Measurements from ENCODE around the gene VPS11. TPM values are rescaled to one million over a fixed set of nuclear protein-coding genes. Genes with fewer than 3 reads are reported as not detected.

VPS11 gene
- total RNA-seq, 2 experiments from 2014 or later, result 20.5 to 25.4 TPM

DNA sequence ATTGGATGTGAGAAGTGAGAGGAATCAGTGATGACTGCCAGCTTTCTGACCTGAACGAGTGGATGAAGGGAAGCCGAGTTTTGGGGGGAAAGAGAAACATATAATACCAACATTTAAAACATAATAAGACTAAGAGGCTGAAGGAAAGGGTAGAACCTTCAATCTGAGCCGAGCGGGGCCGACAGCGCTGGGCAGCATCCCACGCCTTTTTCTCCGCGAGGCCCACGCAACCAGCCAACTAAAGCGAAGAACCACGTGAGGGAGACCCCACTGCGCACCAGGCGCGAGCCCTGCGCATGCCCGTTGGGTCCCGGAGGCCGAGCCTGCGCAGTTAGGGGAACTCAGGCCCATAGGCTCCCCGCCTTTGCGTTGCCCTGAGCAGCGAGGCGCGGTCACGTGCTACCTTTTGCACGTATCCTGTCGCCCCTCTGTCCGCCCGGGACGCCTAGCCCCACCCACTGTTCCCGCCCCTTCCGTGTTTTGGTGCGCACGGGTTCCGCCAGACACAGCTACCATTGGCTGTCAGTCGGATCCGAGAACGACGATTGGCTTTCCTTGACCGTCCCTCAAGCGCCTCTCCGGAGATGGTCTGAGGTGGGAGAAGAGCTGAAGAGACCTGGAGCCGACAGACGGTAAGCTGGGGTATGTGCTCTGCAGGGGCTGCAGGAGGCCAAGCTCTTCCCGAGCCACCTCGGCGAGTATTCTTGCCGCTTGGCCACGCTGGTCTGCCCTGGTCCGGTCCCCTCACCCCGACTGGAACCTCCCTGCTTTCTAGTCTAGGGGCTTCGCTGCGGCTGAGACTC, 53.6 kb downstream of the VPS11 start, which contains the start of gene HINFP:
Gene HINFP, plus strand, starts transcription at position 573 of the 803 bp plus-strand sequence. CDS start 5,365 bp downstream, outside the sequence.
- ATAC-seq (peak; percentile 98), DNase-seq (peak; percentile 100)
- Mint-ChIP-seq H3K36me3 (ENCODE audit: low read depth) (peaks cover 28% of the 10 kb centered on the region), H3K9me3 (ENCODE audit: low read depth) (no peaks in the 10 kb centered on the region), H3K4me1 (peaks cover 25% of the 10 kb centered on the region), H3K4me3 (peak within 1 kb of the TSS; percentile 94), H3K27me3 (no peaks in the 10 kb centered on the region), H3K27ac (peak within 1 kb of the TSS; percentile 91)
- intact Hi-C loops (cut with DNase I, micrococcal nuclease), result loop anchor here (1.0 to 5.0 kb wide), 16 partner anchors 14 to 213 kb away; partner anchors contain the start of genes C2CD2L (in 2 of the 2), CBL (in 2 of the 2), HYOU1 (in 2 of the 2) and NLRX1 (in 2 of the 2)
- POLR2A ChIA-PET, result interaction anchor here (0.5 to 1.8 kb wide), 10 partner anchors 9 to 76 kb away, joined by 3 to 12 read pairs (median 4); partner anchors contain the start of genes C2CD2L, DPAGT1 and HMBS
- CTCF ChIA-PET, result interaction anchor here (0.8 to 1.5 kb wide), 6 partner anchors 14 to 152 kb away, joined by 3 to 9 read pairs (median 4); partner anchors contain the start of genes C2CD2L, CBL and DPAGT1

DNA sequence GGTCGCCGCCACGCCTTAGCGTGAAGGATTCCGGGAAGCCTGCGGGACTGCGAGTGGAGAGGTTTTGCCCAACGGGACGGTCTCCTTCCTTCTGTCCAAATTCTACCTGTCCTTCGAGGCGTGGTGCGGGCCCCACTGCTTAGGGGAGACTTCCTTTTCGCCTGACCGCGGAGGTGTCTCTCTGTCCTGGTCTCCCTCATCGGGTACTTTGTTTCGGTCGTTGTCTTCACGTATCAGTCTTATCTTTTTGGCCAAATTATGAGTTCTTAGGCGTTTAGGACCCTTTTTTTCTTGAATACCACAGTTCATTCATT, 54.1 kb downstream of the VPS11 start:
- peak; percentile 0 for ATAC-seq

DNA sequence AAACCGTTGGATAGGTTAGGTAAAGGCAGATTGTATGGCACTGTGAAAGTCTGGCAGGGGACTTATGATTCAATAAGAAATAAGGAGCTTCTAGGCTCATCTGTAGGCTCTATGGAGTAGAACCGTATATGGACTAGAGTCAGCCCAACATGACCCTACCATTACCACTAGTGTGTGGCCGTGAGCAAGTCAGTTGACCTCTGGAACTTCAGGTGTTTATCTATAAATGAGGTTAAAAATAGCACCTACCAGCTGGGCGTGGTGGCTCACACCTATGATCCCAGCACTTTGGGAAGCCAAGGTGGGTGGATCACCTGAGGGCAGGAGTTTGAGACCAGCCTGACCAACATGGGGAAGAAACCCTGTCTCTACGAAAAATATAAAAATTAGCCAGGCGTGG, 58.2 kb downstream of the VPS11 start:
- intact Hi-C loops (cut with DNase I, micrococcal nuclease), result loop anchor here in 1 of 2 experiments (5.0 kb wide), 2 partner anchors 71 to 156 kb away; no protein-coding TSS in a partner anchor
- no peak overlapping the region for H3K4me3 Mint-ChIP-seq
- H3K27me3 Mint-ChIP-seq, result no peaks in the 10 kb centered on the region
- ChIA-PET CTCF (interaction anchor here (0.6 to 0.7 kb wide), 2 partner anchors 15 to 603 kb away, joined by 3 read pairs; partner anchors contain the start of gene NECTIN1), POLR2A (no interaction called here)
- H3K4me1 Mint-ChIP-seq, result peaks cover 28% of the 10 kb centered on the region
- H3K27ac Mint-ChIP-seq, result no peak overlapping the region
- no peaks in the 10 kb centered on the region for H3K9me3 Mint-ChIP-seq (ENCODE audit: low read depth)
- DNase-seq, result no peak
- no peak for ATAC-seq
- H3K36me3 Mint-ChIP-seq (ENCODE audit: low read depth), result peaks cover 27% of the 10 kb centered on the region

More for the DNA sequence above, 54.1 kb downstream of the VPS11 start:
- H3K27me3 Mint-ChIP-seq, result no peaks in the 10 kb centered on the region
- peak overlapping the region; percentile 94 for H3K4me3 Mint-ChIP-seq
- CTCF ChIA-PET, result interaction anchor here (0.8 to 1.5 kb wide), 4 partner anchors 19 to 84 kb away, joined by 3 to 9 read pairs (median 4); partner anchors contain the start of genes CBL and DPAGT1
- intact Hi-C loops (cut with DNase I, micrococcal nuclease), result loop anchor here (1.0 to 5.0 kb wide), 16 partner anchors 14 to 213 kb away; partner anchors contain the start of genes C2CD2L (in 2 of the 2), CBL (in 2 of the 2), HYOU1 (in 2 of the 2) and NLRX1 (in 2 of the 2)
- no peak for DNase-seq
- POLR2A ChIA-PET, result interaction anchor here (0.5 to 1.8 kb wide), 10 partner anchors 9 to 181 kb away, joined by 3 to 12 read pairs (median 4); partner anchors contain the start of genes C2CD2L, DPAGT1 and HMBS
- peaks cover 26% of the 10 kb centered on the region for H3K36me3 Mint-ChIP-seq (ENCODE audit: low read depth)
- no peaks in the 10 kb centered on the region for H3K9me3 Mint-ChIP-seq (ENCODE audit: low read depth)
- peak overlapping the region; percentile 87 for H3K27ac Mint-ChIP-seq
- H3K4me1 Mint-ChIP-seq, result peaks cover 28% of the 10 kb centered on the region

DNA sequence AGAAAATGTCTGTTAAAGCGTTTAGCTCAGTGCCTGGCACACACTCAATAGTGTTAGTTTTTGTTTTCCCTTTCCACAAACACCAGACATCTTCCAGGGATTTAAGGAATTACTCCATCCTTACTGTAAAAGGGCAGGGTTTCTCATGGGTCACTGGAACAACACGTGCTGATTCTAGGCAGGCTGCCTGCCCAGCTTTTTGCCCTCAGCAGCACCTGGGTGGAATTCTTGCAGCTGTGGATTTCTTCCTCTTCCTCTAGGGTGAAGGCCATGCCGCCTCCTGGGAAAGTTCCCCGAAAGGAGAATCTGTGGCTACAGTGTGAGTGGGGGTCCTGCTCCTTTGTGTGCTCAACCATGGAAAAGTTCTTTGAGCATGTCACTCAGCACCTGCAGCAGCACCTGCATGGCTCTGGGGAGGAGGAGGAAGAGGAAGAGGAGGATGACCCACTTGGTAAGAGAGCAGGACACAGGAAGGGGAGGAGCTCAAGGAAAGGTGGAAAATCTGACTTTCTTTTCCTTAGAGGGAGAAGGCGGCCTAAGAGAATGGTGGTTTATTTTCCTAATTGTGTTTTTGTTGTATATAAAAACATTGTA, 59.2 kb downstream of the VPS11 start:
- H3K9me3 Mint-ChIP-seq (ENCODE audit: low read depth), result no peaks in the 10 kb centered on the region
- CTCF ChIA-PET, result no interaction called here
- POLR2A ChIA-PET, result interaction anchor here (0.6 kb wide), 1 partner anchor 42 kb away, joined by 3 read pairs; the partner anchor contains the start of gene HMBS
- intact Hi-C loops (cut with DNase I, micrococcal nuclease), result loop anchor here in 1 of 2 experiments (5.0 kb wide), 2 partner anchors 71 to 156 kb away; no protein-coding TSS in a partner anchor
- H3K4me1 Mint-ChIP-seq, result peaks cover 25% of the 10 kb centered on the region
- H3K27me3 Mint-ChIP-seq, result no peaks in the 10 kb centered on the region
- peak overlapping the region; percentile 70 for H3K27ac Mint-ChIP-seq
- DNase-seq (no peak), ATAC-seq (no peak)
- H3K36me3 Mint-ChIP-seq (ENCODE audit: low read depth), result peaks cover 32% of the 10 kb centered on the region
- no peak overlapping the region for H3K4me3 Mint-ChIP-seq

DNA sequence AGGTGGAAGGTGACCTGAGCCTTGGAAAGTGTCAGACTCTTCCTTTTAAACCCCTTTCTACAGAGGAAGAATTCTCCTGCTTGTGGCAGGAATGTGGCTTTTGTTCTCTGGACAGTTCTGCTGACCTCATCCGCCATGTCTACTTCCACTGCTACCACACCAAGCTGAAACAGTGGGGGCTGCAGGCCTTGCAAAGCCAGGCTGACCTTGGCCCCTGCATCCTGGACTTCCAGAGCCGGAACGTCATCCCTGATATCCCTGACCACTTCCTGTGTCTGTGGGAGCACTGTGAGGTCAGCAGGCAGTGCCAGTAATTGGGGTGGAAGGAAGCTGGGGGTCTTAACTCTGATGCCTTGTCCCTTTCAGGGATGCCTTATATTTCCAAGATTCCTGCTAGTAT, 63.0 kb downstream of the VPS11 start:
- Mint-ChIP-seq H3K4me3 (no peak overlapping the region), H3K27me3 (no peaks in the 10 kb centered on the region), H3K36me3 (ENCODE audit: low read depth) (peaks cover 33% of the 10 kb centered on the region), H3K4me1 (peaks cover 10% of the 10 kb centered on the region), H3K9me3 (ENCODE audit: low read depth) (no peaks in the 10 kb centered on the region), H3K27ac (no peak overlapping the region)
- ATAC-seq, result no peak
- DNase-seq, result no peak
- ChIA-PET POLR2A (no interaction called here), CTCF (interaction anchor here (0.6 kb wide), 1 partner anchor 24 kb away, joined by 4 read pairs; the partner anchor contains the start of gene C2CD2L)
- intact Hi-C loops (cut with DNase I, micrococcal nuclease), result no loop called here

Small RNA genes within 50 kb of the gene (microRNA-seq; reads per million reads assigned to microRNA genes)
- not detected for gene MIR3656 (ENCODE audit: borderline replicate concordance)

Other genes with a start within 250 kb of the VPS11 start
- gene CXCR5, start 183.9 kb upstream of the VPS11 start, total RNA-seq, result 10 to 100 TPM; 18.9 to 21.3 TPM
- 10 to 100 TPM; 34.5 to 58.5 TPM for gene BCL9L, start 141.9 kb upstream of the VPS11 start, total RNA-seq
- under 1 TPM; 0.19 to 0.32 TPM for gene UPK2, start 111.5 kb upstream of the VPS11 start, total RNA-seq
- not detected for gene FOXR1, start 96.1 kb upstream of the VPS11 start, total RNA-seq
- 10 to 100 TPM; 23.7 to 26.2 TPM for gene CENATAC, start 69.7 kb upstream of the VPS11 start, total RNA-seq
- 1,000 to 10,000 TPM; 1,590 to 1,820 TPM for gene RPS25, start 49.5 kb upstream of the VPS11 start, total RNA-seq
- 10 to 100 TPM; 62.2 to 81.9 TPM for gene TRAPPC4, start 49.1 kb upstream of the VPS11 start, total RNA-seq
- gene SLC37A4, start 36.9 kb upstream of the VPS11 start, total RNA-seq, result 10 to 100 TPM; 26.2 to 36.2 TPM
- 100 to 1,000 TPM; 104 to 114 TPM for gene HYOU1, start 10.6 kb upstream of the VPS11 start, total RNA-seq
- 10 to 100 TPM; 39.8 to 41.8 TPM for gene HMBS, start 17.1 kb downstream of the VPS11 start, total RNA-seq
- gene DPAGT1, start 34.0 kb downstream of the VPS11 start, total RNA-seq, result 10 to 100 TPM; 57.8 to 73.5 TPM
- gene C2CD2L, start 39.5 kb downstream of the VPS11 start, total RNA-seq, result 10 to 100 TPM; 15.9 to 16.3 TPM
- 10 to 100 TPM; 24.0 to 27.2 TPM for gene HINFP, start 53.8 kb downstream of the VPS11 start, total RNA-seq
- gene ABCG4, start 81.2 kb downstream of the VPS11 start, total RNA-seq, result not detected
- gene NLRX1, start 100.9 kb downstream of the VPS11 start, total RNA-seq, result 10 to 100 TPM; 18.2 to 25.0 TPM
- under 1 TPM in 1 of 2 experiments, not detected in 1; 0.21 TPM for gene NHERF4, start 117.7 kb downstream of the VPS11 start, total RNA-seq
- 10 to 100 TPM; 29.3 to 33.2 TPM for gene CBL, start 138.5 kb downstream of the VPS11 start, total RNA-seq
- gene MCAM, start 249.3 kb downstream of the VPS11 start, total RNA-seq, result 1 to 10 TPM; 6.8 to 6.9 TPM